Activated naive CD8-positive, alpha-beta T cell treated with anti-CD3 and anti-CD28 coated beads, Interleukin-2, amount 50 U/mL, for 16 hours (primary cell): ENCODE data around the gene FMC1.
"Not testable (repeated sequence)": the region's sequence is repeated elsewhere in the genome, so short reads cannot be mapped to it uniquely, and the experiment has no call there.

ENCODE experiments used
- DNase-seq: peaks from one replicate; pipeline ENCODE4 v3.0.0-alpha.2; 2020; ENCODE audit warnings: low read depth, low spot score

FMC1 gene

DNA sequence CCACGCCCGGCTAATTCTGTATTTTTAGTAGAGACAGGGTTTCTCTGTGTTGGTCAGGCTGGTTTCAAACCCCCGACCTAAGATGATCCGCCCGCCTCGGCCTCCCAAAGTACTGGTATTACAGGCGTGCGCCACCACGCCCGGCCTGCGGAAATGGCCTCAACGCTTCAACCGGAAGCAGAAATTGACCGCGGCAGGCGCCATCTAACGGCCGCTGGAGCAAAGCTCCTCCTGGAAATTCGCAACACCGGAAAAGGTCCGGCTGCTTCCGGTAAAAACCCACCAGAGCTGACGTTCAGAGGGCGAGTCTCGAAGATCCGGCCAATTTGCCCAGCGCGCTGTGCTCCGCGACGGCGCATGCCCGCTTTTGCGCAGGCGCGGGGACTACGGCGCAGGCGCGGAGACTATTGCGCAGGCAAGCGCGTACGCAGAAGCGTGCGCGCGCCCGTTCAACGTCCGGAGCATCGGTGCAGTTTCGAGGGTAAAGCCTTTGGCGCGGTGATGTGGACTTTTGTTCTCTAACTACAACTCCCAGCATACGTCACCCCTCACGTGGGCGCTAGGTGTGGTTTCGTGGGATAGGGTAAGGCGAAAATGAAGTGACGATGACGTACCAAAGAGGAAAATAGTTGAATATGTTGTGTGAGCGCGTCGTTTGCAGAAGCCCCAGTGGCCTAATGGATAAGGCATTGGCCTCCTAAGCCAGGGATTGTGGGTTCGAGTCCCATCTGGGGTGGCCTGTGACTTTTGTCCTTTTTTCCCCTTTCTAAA is 915 bp upstream of the FMC1 start:
- peak; percentile 98 for DNase-seq

GRCh38 chr7:139340808-139341057 is 404 bp upstream of the FMC1 start:
- DNase-seq, result peak; percentile 42

DNA sequence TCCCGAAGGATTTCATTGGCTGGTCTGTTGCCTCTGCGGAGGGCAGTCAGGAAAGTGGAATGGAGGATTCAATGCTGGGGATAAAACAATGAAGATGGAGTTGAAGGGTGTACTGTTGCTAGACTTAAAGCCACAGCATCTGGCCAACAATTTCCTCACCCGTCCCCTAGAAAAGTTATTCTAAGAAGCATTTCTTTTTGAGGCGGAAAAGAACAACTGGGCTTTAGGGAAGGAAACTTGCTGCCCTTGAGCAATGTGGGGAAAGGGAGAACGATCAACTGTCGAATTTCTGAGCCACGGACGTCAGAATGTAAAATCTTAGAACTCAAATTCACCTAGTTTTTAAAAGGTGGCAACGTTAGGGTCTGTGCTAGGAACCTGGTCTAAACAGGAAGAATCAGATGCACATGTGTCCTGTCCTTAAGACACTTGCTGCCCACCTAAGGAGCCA is 664 bp downstream of the FMC1 start:
- no peak for DNase-seq

- no peak for DNase-seq
These were observed 3.9 kb downstream of the FMC1 start for GRCh38 chr7:139345042-139345441.

DNA sequence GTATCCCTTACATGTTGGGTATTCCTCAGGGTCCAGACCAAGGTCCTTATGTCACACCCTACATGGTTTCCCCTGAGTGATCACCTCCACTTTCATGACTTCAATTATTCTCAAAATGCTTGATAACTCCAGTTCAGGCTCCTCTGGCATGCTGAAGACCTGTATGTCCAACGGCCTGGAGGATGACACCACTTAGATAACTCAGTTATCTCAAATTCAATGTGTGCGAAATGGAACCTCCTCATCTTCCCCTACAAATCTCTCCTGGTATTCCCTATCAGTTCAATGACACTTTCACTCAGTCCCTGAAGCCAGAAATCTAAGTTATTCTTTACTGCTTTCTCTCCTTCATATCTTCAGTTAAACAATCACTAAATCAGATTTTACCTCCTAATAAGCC is 9.9 kb downstream of the FMC1 start:
- DNase-seq, result no peak

GRCh38 chr7:139354729-139355128 is 13.6 kb downstream of the FMC1 start:
- no peak for DNase-seq

DNA sequence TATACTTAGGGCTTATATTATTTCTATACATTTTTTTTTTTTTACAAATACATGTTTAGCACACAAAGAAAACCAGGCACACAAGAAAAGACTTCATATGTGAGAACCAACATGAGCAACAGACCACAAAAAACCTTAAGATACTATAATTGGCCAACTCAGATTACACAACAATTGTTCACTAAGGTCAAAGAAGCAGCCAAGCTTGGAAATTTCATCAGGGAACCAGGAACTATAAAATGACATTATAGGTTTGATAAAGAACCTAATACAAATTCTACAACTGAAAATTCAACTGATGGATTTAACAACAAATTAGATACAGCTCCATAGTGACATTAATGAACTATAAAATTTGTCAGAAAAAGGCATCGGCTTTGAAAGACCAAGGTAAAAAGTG is 14.2 kb downstream of the FMC1 start:
- no peak for DNase-seq

- not testable (repeated sequence) for DNase-seq
These were observed 16.8 kb downstream of the FMC1 start for GRCh38 chr7:139357729-139358506.

- no peak for DNase-seq
These were observed 17.6 kb downstream of the FMC1 start for GRCh38 chr7:139358541-139359365.

- DNase-seq, result peak; percentile 99
These were observed 18.5 kb downstream of the FMC1 start, which contains the start of gene LUC7L2 for GRCh38 chr7:139359366-139360209. LUC7L2 (plus strand) TSS chr7:139359894; CDS start chr7:139360262, 368 bp downstream.

DNA sequence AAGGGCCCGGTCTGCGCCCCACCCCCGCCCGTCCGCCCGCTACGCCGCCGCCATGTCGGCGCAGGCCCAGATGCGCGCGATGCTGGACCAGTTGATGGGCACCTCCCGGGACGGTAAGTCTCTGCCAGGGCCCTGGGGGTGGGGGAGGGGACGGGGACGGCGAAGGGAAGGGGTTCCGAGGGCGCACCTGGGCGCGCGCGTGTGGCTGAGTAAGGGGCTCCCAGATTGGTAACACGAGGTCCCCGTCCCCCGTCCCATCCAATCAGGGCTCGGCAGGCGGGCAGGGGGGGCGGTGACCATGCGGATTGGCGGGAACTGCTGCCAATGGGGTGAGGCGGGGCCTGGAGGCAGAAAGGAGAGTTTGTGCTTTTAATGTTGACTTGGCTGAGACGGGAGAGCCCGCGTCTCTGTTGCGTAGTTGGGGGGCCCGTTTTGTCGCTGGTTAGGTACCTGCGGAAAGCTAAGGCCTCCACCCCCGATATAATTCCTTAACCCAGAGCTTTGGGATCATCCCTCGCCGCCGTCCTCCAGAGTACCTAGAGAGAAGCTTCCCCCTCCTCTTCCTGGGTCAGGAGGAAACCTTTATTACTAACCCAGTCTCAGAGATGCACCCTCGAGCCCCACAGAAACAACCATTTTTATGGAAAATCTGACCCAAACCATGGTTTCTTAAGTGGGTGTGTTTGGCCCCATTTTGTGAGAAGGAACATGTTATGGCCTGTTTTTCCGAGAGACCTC is 19.2 kb downstream of the FMC1 start:
- DNase-seq, result peak; percentile 99

- no peak for DNase-seq
These were observed 19.8 kb downstream of the FMC1 start for GRCh38 chr7:139360948-139361307.

GRCh38 chr7:139361523-139361922 is 20.4 kb downstream of the FMC1 start:
- DNase-seq, result no peak

DNA sequence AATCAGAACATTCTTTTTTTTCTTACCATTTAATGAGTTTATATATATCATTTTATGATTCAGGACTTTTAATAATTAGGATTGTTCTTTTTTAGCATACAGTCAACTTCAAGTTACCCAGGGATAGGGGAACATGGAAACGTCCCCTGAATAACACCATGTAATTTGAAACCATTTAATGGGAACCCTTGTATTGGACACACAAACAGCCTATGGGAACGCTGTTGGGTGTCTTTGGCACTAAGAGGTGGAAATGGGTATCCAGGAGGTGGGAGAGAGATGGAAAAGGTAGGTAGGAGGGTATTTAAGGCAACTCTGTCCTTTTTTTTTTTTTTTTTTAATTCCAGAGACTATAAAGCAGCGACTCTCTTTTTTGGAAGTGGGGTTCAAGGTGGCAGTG is 21.2 kb downstream of the FMC1 start:
- DNase-seq, result no peak

DNA sequence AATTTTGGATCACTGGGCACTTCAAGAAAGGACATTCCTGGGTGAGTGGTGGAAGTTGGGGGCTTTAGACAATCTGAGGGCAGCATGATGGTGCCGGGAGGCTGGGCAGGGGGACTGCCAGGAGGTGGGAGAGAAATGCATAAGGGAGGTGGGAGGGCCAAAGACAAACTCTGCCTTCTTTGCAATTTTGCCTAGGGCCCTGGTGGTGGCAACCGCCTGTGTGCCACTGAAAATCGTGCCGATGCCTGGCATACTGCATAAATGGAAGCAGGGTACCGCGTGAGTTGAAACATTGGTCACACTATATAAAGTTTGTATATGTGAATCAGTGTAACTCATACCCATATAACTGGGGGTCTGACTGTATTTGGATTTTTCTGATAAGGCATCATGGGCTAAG is 21.8 kb downstream of the FMC1 start:
- DNase-seq, result no peak

DNA sequence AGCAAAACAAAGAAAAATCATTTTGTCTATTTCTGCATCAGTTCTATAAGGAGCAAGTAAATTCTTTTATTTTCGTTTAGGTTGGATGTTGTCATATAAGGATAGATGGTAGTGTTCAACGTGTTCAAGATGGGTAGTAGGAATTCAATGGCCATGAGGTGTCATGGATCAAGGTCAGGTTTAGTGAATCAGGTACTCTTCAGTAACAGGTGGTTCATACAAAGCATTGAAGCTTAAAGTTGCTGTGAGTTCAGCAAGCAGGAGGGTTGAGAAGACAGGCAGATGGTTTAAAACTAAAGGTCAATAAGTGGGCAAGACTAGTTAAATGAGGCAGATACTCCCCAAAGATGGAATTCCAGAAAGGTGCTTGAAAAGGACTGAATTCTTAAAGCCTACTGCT is 24.2 kb downstream of the FMC1 start:
- no peak for DNase-seq

- no peak for DNase-seq
These were observed 25.3 kb downstream of the FMC1 start for GRCh38 chr7:139366400-139366799.

DNA sequence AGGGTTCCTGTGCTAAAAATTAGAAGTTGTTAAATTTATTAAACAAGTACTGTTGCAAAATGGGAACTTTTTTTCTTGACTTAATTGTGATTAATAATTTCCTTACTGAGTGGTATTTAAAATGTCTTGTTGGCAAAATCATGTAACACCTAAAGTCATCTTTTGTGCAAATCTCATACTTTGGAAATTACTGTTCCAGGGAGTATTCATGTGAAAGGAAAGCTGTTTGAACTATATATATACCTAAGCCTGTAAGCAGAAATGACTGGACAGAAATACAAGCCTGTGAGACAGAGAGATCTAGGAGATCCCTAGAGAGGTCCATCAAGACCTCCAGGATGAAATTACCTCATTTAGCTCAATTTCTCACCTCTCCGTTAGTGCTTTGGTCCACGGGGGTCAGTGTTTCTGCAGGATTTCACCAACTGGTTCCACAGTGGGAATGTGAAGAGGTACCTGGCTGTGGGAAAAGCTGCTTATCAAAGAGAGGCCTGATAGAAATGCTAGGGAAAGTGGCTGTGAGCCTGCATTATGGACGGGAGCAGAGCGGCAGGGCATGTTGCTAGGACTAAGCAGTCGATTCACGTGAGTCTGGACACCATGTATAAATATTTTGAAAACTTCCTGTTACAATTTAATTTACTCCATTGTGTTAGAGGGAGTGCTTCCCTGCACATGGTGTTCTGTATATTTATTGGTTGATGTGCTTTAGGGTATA is 26.5 kb downstream of the FMC1 start:
- DNase-seq, result no peak

DNA sequence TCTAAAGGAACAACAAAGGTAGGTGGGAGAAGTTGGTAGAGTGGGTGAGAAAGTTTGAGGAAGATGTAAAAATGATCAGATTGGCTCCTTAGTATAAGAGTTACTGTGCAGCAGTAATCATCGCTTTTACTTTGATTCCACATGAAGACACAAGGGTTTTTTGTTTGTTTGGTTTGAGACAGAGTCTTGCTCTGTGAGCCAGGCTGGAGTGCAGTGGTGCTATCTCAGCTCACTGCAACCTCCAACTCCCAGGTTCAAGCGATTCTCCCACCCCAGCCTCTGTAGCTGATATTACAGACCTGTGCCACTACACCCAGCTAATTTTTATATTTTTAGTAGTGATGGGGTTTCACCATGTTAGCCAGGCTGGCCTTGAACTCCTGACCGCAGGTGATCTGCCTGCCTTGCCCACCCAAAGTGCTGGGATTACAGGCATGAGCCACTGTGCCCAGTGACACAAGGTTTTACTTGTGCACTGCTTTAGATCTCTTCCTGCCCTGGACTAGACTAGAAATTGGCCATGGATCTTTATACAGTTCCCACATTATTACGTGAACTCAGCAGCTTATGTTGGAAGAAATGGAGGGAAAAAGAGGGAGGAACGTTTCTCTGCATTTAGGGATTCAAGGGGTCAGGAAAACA is 29.3 kb downstream of the FMC1 start:
- DNase-seq, result no peak

DNA sequence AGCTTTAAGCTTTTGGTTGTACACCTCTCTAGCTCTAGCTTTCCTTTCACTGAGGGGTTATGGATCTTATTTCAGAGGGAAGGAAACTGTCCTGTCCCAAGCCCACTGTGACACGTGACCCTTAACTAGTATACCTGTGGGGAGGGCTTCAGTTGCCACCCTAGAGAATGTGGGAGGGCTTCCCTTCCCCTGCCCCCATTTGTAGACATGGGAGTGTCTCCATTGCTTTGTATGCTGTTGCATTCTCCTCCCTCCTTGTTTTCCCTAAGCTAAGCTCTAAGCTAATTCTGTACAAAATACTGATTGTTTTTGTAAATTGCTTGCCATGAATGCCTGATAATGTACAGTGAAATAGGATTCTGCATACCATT is 29.8 kb downstream of the FMC1 start:
- no peak for DNase-seq
